Parathyroid adenoma (tissue), 2 donors: ENCODE measurements around the gene ZNF587.

ENCODE experiments used
- H2AFZ ChIP-seq: fragments of 300-600 bp; sonication (generic); one replicate; pipeline ENCODE4 v1.7.0; 2017; ENCODE audit warnings: antibody characterized with exemption, mild to moderate bottlenecking
- H3K27ac ChIP-seq: fragments of 300-600 bp; sonication (generic); one replicate; pipeline ENCODE4 v1.7.0; 2017
- H3K27me3 ChIP-seq: fragments of 300-600 bp; sonication (generic); one replicate; pipeline ENCODE4 v1.7.0; 2017; ENCODE audit warnings: low read length; ENCODE audit not compliant: control insufficient read depth, insufficient read depth
- H3K36me3 ChIP-seq: fragments of 300-600 bp; sonication (generic); one replicate; pipeline ENCODE4 v1.7.0; 2017; ENCODE audit warnings: low read length; ENCODE audit not compliant: control insufficient read depth, insufficient read depth
- H3K4me1 ChIP-seq: fragments of 300-600 bp; sonication (generic); one replicate; pipeline ENCODE4 v1.7.0; 2017; ENCODE audit warnings: control low read depth
- H3K4me2 ChIP-seq: fragments of 300-600 bp; sonication (generic); one replicate; pipeline ENCODE4 v1.7.0; 2017; ENCODE audit warnings: low read length
- H3K4me3 ChIP-seq: fragments of 300-600 bp; sonication (generic); one replicate; pipeline ENCODE4 v1.7.0; 2017; ENCODE audit warnings: low read depth, low read length
- H3K79me2 ChIP-seq: fragments of 300-600 bp; sonication (generic); one replicate; pipeline ENCODE4 v1.7.0; 2017; ENCODE audit warnings: control low read depth
- H3K9ac ChIP-seq: fragments of 300-600 bp; sonication (generic); one replicate; pipeline ENCODE4 v1.7.0; 2017; ENCODE audit warnings: mild to moderate bottlenecking
- H3K9me3 ChIP-seq: fragments of 300-600 bp; sonication (generic); one replicate; pipeline ENCODE4 v1.7.0; 2017; ENCODE audit warnings: low read length; ENCODE audit not compliant: control insufficient read depth
- CTCF ChIP-seq: fragments of 300-600 bp; sonication (generic); IDR thresholded peaks from one replicate; pipeline ENCODE4 v1.7.0; 2017; ENCODE audit warnings: antibody characterized with exemption, mild to moderate bottlenecking
- donor health status: primary hyperparathyroidism.

ZNF587 gene

GRCh38 chr19:57814505-57815246 is 35.0 kb upstream of the ZNF587 start, which contains the start of gene ZNF552:
Gene ZNF552, minus strand, starts transcription at chr19:57814913. Its CDS starts 170 bp downstream, at chr19:57814743.
- Histone ChIP-seq H3K4me3 (peak within 1 kb of the TSS; percentile 94), H3K36me3 (no peaks in the 10 kb centered on the region), H3K27ac (peak within 1 kb of the TSS; percentile 78), H3K4me1 (peaks cover 13% of the 10 kb centered on the region), H3K9me3 (no peaks in the 10 kb centered on the region), H3K9ac (peak within 1 kb of the TSS; percentile 1), H2AFZ (peak within 1 kb of the TSS; percentile 87), H3K27me3 (no peaks in the 10 kb centered on the region), H3K79me2 (peaks cover 16% of the 10 kb centered on the region), H3K4me2 (peak within 1 kb of the TSS; percentile 92)
- TF ChIP-seq CTCF, result no peak

DNA sequence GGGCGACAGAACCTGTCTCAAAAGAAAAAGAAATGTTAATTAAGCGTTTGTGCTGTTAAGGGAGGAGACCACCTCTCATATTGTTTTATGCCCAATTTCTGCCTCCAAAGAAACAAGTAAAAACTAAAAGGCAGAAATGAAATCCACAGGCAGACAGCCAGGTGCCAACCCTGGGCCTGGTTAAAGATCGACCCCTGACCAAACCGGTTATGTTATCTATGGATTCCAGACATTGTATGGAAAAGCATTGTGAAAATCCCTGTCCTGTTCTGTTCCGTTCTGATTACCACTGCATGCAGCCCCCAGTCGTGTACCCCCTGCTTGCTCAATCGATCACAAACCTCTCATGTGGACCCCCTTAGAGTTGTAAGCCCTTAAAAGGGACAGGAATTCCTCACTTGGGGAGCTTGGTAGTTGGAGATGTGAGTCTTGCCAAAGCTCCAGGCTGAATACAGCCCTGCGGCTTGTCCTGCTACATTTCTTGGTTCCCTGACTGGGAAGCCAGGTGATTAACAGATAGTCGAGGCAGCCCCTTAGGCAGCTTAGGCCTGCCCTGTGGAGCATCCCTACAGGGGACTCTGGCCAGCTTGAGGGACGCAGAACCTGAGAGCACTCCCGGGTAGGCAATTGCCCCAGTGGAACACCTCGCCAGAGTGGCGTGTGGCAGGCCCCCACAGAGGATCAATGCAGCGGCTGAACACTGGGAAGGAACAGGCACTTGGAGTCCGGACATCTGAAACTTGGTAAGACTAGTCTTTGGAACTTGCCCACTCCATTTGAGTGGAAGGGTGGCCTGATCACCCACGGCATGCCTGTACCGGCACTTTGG is 34.2 kb upstream of the ZNF587 start:
- Histone ChIP-seq H3K79me2 (peaks cover 13% of the 10 kb centered on the region), H3K27ac (peak overlapping the region; percentile 78), H3K36me3 (no peaks in the 10 kb centered on the region), H3K27me3 (no peaks in the 10 kb centered on the region), H3K9me3 (no peaks in the 10 kb centered on the region), H2AFZ (peak overlapping the region; percentile 87), H3K4me2 (peak overlapping the region; percentile 92), H3K9ac (no peak overlapping the region), H3K4me3 (peak overlapping the region; percentile 94), H3K4me1 (peaks cover 11% of the 10 kb centered on the region)
- TF ChIP-seq CTCF, result no peak

- Histone ChIP-seq H2AFZ (no peak overlapping the region), H3K27me3 (no peaks in the 10 kb centered on the region), H3K79me2 (peaks cover 9% of the 10 kb centered on the region), H3K4me2 (no peak overlapping the region), H3K4me3 (no peak overlapping the region), H3K36me3 (no peaks in the 10 kb centered on the region), H3K4me1 (peaks cover 3% of the 10 kb centered on the region), H3K9ac (no peak overlapping the region), H3K9me3 (no peaks in the 10 kb centered on the region), H3K27ac (no peak overlapping the region)
- TF ChIP-seq CTCF, result no peak
Observed at GRCh38 chr19:57816652-57817051, 33.0 kb upstream of the ZNF587 start.

GRCh38 chr19:57817976-57818375 is 31.7 kb upstream of the ZNF587 start:
- Histone ChIP-seq H3K9me3 (no peaks in the 10 kb centered on the region), H3K9ac (no peak overlapping the region), H3K4me2 (no peak overlapping the region), H3K79me2 (peaks cover 15% of the 10 kb centered on the region), H3K36me3 (no peaks in the 10 kb centered on the region), H3K4me3 (no peak overlapping the region), H3K27me3 (no peaks in the 10 kb centered on the region), H2AFZ (no peak overlapping the region), H3K27ac (no peak overlapping the region), H3K4me1 (peaks cover 3% of the 10 kb centered on the region)
- TF ChIP-seq CTCF, result no peak
